Measurements from ENCODE around the gene HLA-DRB1.

DNA sequence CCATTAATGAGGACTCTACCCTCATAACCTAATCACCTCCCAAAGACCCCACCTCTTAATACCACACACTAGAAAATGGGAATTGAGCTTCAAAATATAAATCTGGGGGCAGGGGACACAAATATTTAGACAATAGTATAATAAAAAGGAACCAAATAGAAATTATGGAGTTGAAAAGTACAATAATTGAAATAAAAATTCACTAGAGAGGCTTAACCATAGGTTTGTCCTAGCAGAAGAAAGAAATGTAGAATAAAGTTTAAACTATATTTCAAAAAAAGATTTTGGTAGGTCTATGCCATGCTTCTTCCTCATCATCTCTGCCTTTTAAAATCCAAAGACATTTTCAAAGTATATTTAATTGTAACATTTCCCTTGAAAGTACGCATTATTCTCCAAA is 28.1 kb upstream of the HLA-DRB1 start:
- TF ChIP-seq, protein P1, sequence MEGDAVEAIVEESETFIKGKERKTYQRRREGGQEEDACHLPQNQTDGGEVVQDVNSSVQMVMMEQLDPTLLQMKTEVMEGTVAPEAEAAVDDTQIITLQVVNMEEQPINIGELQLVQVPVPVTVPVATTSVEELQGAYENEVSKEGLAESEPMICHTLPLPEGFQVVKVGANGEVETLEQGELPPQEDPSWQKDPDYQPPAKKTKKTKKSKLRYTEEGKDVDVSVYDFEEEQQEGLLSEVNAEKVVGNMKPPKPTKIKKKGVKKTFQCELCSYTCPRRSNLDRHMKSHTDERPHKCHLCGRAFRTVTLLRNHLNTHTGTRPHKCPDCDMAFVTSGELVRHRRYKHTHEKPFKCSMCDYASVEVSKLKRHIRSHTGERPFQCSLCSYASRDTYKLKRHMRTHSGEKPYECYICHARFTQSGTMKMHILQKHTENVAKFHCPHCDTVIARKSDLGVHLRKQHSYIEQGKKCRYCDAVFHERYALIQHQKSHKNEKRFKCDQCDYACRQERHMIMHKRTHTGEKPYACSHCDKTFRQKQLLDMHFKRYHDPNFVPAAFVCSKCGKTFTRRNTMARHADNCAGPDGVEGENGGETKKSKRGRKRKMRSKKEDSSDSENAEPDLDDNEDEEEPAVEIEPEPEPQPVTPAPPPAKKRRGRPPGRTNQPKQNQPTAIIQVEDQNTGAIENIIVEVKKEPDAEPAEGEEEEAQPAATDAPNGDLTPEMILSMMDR (IDR thresholded peaks at IDR 0.05; ENCODE audit: insufficient read depth, low read depth, low read length): no peak
- no peak for TF ChIP-seq EZH2 (IDR thresholded peaks at IDR 0.05; ENCODE audit: insufficient read depth, low read length)

All from astrocyte (in vitro differentiated cells and primary cell).